Medulla oblongata (tissue), 1 donor: ENCODE measurements around the gene FRMD4B.

ENCODE experiments used
- DNase-seq: peaks from one replicate; pipeline ENCODE4 v3.0.0-alpha.2; 2015; ENCODE audit errors: extremely low spot score

The FRMD4B gene

GRCh38 chr3:69203631-69204314 lies 182.1 kb downstream of the FRMD4B start:
- peak; percentile 67 for DNase-seq

GRCh38 chr3:69201658-69202057 lies 184.2 kb downstream of the FRMD4B start:
- DNase-seq = no peak

GRCh38 chr3:69200384-69201068 lies 185.4 kb downstream of the FRMD4B start:
- no peak for DNase-seq

- DNase-seq = no peak
These were observed 185.9 kb downstream of the FRMD4B start for GRCh38 chr3:69199942-69200341.

- DNase-seq = no peak
These were observed 187.9 kb downstream of the FRMD4B start for GRCh38 chr3:69197922-69198530.

GRCh38 chr3:69197455-69197854 lies 188.4 kb downstream of the FRMD4B start:
- DNase-seq = no peak

GRCh38 chr3:69196876-69197275 lies 189.0 kb downstream of the FRMD4B start:
- no peak for DNase-seq

GRCh38 chr3:69194431-69195165 lies 191.3 kb downstream of the FRMD4B start:
- no peak for DNase-seq

GRCh38 chr3:69193749-69194148 lies 192.1 kb downstream of the FRMD4B start:
- DNase-seq = no peak

GRCh38 chr3:69191516-69191915 lies 194.4 kb downstream of the FRMD4B start:
- DNase-seq = no peak

- no peak for DNase-seq
These were observed 196.4 kb downstream of the FRMD4B start for GRCh38 chr3:69189487-69189886.

GRCh38 chr3:69186575-69187093 lies 199.3 kb downstream of the FRMD4B start:
- no peak for DNase-seq

- DNase-seq = peak; percentile 21
These were observed 203.1 kb downstream of the FRMD4B start for GRCh38 chr3:69182588-69183316.

- DNase-seq = peak; percentile 86
These were observed 204.2 kb downstream of the FRMD4B start for GRCh38 chr3:69181592-69182211.

GRCh38 chr3:69180869-69181591 lies 204.9 kb downstream of the FRMD4B start:
- DNase-seq = peak; percentile 18

- DNase-seq = no peak
These were observed 206.0 kb downstream of the FRMD4B start for GRCh38 chr3:69179740-69180372.

GRCh38 chr3:69178838-69179739 lies 206.8 kb downstream of the FRMD4B start:
- DNase-seq = no peak

GRCh38 chr3:69178082-69178481 lies 207.8 kb downstream of the FRMD4B start:
- no peak for DNase-seq
